PC-9 (cell line): ENCODE data around the gene ARHGEF6. TPM values are rescaled to one million over a fixed set of nuclear protein-coding genes. Genes with fewer than 3 reads are reported as not detected.

Experiments
- Bru-seq: library from RNA; stranded (reverse); fragments of 400-500 nt; gene quantifications from one replicate; lab custom pipeline; 2021; lab: Mats Ljungman, UMichigan
- BruChase-seq, 2 experiments: library from RNA; stranded (reverse); fragments of 400-500 nt; gene quantifications; one replicate each; lab custom pipeline; 2021; lab: Mats Ljungman, UMichigan
- BruUV-seq: library from RNA; stranded (reverse); fragments of 400-500 nt; replicated peaks from 2 replicates; lab custom pipeline; 2021; lab: Mats Ljungman, UMichigan
- CTCF ChIA-PET: fragments of 300-600 bp; sonication (Branson Sonifier 250); formaldehyde crosslinking; loops from one replicate; lab custom pipeline; 2022; ENCODE audit warnings: antibody characterized with exemption; lab: Charles Lee
- POLR2A ChIA-PET: fragments of 300-600 bp; sonication (Branson Sonifier 250); formaldehyde crosslinking; loops from one replicate; lab custom pipeline; 2022; ENCODE audit warnings: antibody characterized with exemption; ENCODE audit not compliant: unreplicated experiment; lab: Charles Lee
- DNase-seq, 2 experiments: peaks; one replicate each; pipeline versions ENCODE4 v3.0.0 to v3.0.0-alpha.2; 2015 to 2022; ENCODE audit warnings: mixed read lengths in 1 of 2
- H2AFZ ChIP-seq: fragments of 200-600 bp; sonication (generic); 2 replicates; pipeline ENCODE4 v1.8.1; 2017; ENCODE audit warnings: antibody characterized with exemption
- H3F3A ChIP-seq: fragments of 200-600 bp; sonication (generic); 2 replicates; pipeline ENCODE4 v1.8.1; 2017; ENCODE audit warnings: antibody characterized with exemption, mild to moderate bottlenecking, low read depth; ENCODE audit not compliant: insufficient read depth
- H3K27ac ChIP-seq: fragments of 200-600 bp; sonication (generic); 2 replicates; pipeline ENCODE4 v1.6.1; 2016; ENCODE audit warnings: mixed run types
- H3K27me3 ChIP-seq: fragments of 200-600 bp; sonication (generic); 2 replicates; pipeline ENCODE4 v1.6.1; 2016; ENCODE audit warnings: low read depth, mixed run types; ENCODE audit not compliant: insufficient read depth
- H3K36me3 ChIP-seq: fragments of 200-600 bp; sonication (generic); 2 replicates; pipeline ENCODE4 v1.6.1; 2016; ENCODE audit warnings: low read depth, mixed run types
- H3K4me1 ChIP-seq: fragments of 200-600 bp; sonication (generic); replicated peaks from 2 replicates; pipeline ENCODE4 v1.6.1; 2016; ENCODE audit warnings: mixed run types; ENCODE audit not compliant: insufficient read depth
- H3K4me2 ChIP-seq: fragments of 200-600 bp; sonication (generic); 2 replicates; pipeline ENCODE4 v1.6.1; 2017; ENCODE audit warnings: mixed run types
- H3K4me3 ChIP-seq: fragments of 200-600 bp; sonication (generic); 2 replicates; pipeline ENCODE4 v1.6.1; 2016; ENCODE audit warnings: mixed run types
- H3K79me2 ChIP-seq: fragments of 200-600 bp; sonication (generic); 2 replicates; pipeline ENCODE4 v1.6.1; 2017; ENCODE audit warnings: low read depth, mixed run types
- H3K9me2 ChIP-seq: fragments of 200-600 bp; sonication (generic); 2 replicates; pipeline ENCODE4 v1.8.1; 2017; ENCODE audit warnings: mild to moderate bottlenecking; ENCODE audit not compliant: insufficient read depth
- H3K9me3 ChIP-seq: fragments of 200-600 bp; sonication (generic); 2 replicates; pipeline ENCODE4 v1.8.1; 2016; ENCODE audit warnings: low read depth; ENCODE audit not compliant: insufficient read depth
- H4K20me1 ChIP-seq: fragments of 200-600 bp; sonication (generic); 2 replicates; pipeline ENCODE4 v1.8.1; 2017; ENCODE audit not compliant: insufficient read depth
- CTCF ChIP-seq: fragments of 200-600 bp; sonication (generic); conservative IDR thresholded peaks from 2 replicates; pipeline ENCODE4 v1.6.1; 2017; ENCODE audit warnings: mixed run types, antibody characterized with exemption, mild to moderate bottlenecking, moderate library complexity
- EZH2 ChIP-seq: fragments of 200-600 bp; sonication (generic); IDR thresholded peaks from 2 replicates; pipeline ENCODE4 v1.8.0; 2017; ENCODE audit warnings: antibody characterized with exemption, low read depth
- intact Hi-C: fragments of 100-400 bp; cut with micrococcal nuclease; formaldehyde crosslinking; loops from one replicate; pipeline ENCODE4 v1.10.0; 2022; ENCODE audit not compliant: unreplicated experiment
- long read RNA-seq: library from polyadenylated mRNA; stranded (forward); transcript quantifications from one replicate; pipeline ENCODE4 v2.0.0, GENCODE V29; 2022
- total RNA-seq: library from RNA; stranded (reverse); gene quantifications from 2 replicates; pipeline ENCODE4 v1.2.3, GENCODE V29; 2021

ARHGEF6 gene, protein sequence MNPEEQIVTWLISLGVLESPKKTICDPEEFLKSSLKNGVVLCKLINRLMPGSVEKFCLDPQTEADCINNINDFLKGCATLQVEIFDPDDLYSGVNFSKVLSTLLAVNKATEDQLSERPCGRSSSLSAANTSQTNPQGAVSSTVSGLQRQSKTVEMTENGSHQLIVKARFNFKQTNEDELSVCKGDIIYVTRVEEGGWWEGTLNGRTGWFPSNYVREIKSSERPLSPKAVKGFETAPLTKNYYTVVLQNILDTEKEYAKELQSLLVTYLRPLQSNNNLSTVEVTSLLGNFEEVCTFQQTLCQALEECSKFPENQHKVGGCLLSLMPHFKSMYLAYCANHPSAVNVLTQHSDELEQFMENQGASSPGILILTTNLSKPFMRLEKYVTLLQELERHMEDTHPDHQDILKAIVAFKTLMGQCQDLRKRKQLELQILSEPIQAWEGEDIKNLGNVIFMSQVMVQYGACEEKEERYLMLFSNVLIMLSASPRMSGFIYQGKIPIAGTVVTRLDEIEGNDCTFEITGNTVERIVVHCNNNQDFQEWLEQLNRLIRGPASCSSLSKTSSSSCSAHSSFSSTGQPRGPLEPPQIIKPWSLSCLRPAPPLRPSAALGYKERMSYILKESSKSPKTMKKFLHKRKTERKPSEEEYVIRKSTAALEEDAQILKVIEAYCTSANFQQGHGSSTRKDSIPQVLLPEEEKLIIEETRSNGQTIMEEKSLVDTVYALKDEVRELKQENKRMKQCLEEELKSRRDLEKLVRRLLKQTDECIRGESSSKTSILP
- total RNA-seq (0.08 and 0.09 TPM in 2 replicates), Bru-seq, nascent RNA (percentile 9 among the genes with signal in this experiment), BruChase-seq, experiment 1, labeled RNA remaining after a 2-hour chase (percentile 19 among the genes with signal in this experiment), BruChase-seq, experiment 2, labeled RNA remaining after a 6-hour chase (percentile 7 among the genes with signal in this experiment)
- long read RNA-seq, result 0 reads

GRCh38 chrX:136780763-136781162, at the start of gene ARHGEF6:
Gene ARHGEF6 (minus strand): TSS chrX:136780932. CDS start chrX:136780882, 50 bp downstream.
- H3K4me2 ChIP-seq, result no peak within 1 kb of the TSS
- no peak for TF ChIP-seq CTCF
- no peak for TF ChIP-seq EZH2
- H3F3A ChIP-seq, result peaks cover 13% of the 10 kb centered on the region; the same call in 1 of the 2 replicates
- no peak within 1 kb of the TSS for H2AFZ ChIP-seq
- no peaks in the 10 kb centered on the region for H4K20me1 ChIP-seq
- BruUV-seq, result no TSS peak
- H3K27ac ChIP-seq, result no peak within 1 kb of the TSS
- DNase-seq, result no peak
- ChIA-PET POLR2A (no interaction called here), CTCF (no interaction called here)
- intact Hi-C loops, result no loop called here
- no peaks in the 10 kb centered on the region; the same call in 1 of the 2 replicates for H3K9me3 ChIP-seq
- H3K9me2 ChIP-seq, result no peaks in the 10 kb centered on the region
- no peaks in the 10 kb centered on the region for H3K27me3 ChIP-seq
- H3K4me3 ChIP-seq, result no peak within 1 kb of the TSS
- H3K4me1 ChIP-seq, result peaks cover 39% of the 10 kb centered on the region
- H3K36me3 ChIP-seq, result no peaks in the 10 kb centered on the region
- no peaks in the 10 kb centered on the region for H3K79me2 ChIP-seq

DNA sequence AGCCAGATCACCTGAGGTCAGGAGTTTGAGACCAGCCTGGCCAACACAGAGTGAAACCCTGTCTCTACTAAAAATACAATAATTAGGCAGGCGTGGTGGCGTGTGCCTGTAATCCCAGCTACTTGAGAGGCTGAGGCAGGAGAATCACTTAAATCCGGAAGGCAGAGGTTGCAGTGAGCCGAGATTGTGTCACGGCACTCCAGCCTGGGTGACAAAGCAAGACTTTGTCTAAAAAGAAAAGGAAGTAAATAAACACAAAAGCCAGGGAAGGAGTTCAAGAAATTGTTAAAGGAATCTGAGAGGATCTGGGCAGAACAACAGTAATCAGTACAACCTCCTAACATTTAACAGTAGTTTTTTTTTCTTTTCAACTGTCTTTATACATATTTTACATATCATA, 48.7 kb upstream of the ARHGEF6 start:
- Histone ChIP-seq H3K4me1 (no peaks in the 10 kb centered on the region), H3K4me3 (no peak overlapping the region), H3F3A (no peaks in the 10 kb centered on the region), H3K4me2 (no peak overlapping the region), H3K27me3 (no peaks in the 10 kb centered on the region), H2AFZ (no peak overlapping the region), H3K9me3 (no peaks in the 10 kb centered on the region), H3K79me2 (no peaks in the 10 kb centered on the region), H3K27ac (no peak overlapping the region), H4K20me1 (no peaks in the 10 kb centered on the region), H3K9me2 (no peaks in the 10 kb centered on the region), H3K36me3 (no peaks in the 10 kb centered on the region)
- BruUV-seq, result no TSS peak
- intact Hi-C loops, result no loop called here
- POLR2A ChIA-PET, result no interaction called here
- CTCF ChIA-PET, result no interaction called here
- TF ChIP-seq CTCF (no peak), EZH2 (no peak)
- DNase-seq, result no peak

DNA sequence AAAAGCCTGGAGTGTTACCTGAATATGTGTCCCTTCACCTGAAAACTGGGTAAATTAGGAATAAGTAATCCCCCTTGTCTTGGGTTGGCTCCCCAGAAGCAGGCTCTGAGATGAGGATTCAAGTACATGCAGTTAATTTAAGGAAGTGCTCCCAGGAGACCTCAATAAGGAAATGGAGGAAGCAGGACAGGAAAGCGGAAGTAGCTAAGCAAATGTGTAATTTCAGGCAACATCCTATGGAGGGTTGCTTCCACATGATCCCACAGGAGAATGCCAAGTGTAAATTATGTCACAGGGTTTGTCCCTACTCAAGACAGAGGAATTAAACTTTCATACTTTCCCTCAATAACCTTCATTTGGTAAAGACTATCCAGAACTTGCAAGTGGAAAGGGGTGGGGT, 48.1 kb upstream of the ARHGEF6 start:
- no peak overlapping the region for H3K4me2 ChIP-seq
- no peaks in the 10 kb centered on the region for H4K20me1 ChIP-seq
- H3K9me2 ChIP-seq, result no peaks in the 10 kb centered on the region
- H3K4me3 ChIP-seq, result no peak overlapping the region
- H3F3A ChIP-seq, result no peaks in the 10 kb centered on the region
- intact Hi-C loops, result no loop called here
- BruUV-seq, result no TSS peak
- no peak overlapping the region for H2AFZ ChIP-seq
- H3K4me1 ChIP-seq, result no peaks in the 10 kb centered on the region
- CTCF ChIA-PET, result no interaction called here
- no peaks in the 10 kb centered on the region for H3K27me3 ChIP-seq
- no peaks in the 10 kb centered on the region for H3K79me2 ChIP-seq
- no peaks in the 10 kb centered on the region for H3K9me3 ChIP-seq
- no peaks in the 10 kb centered on the region for H3K36me3 ChIP-seq
- no peak for DNase-seq
- no peak overlapping the region for H3K27ac ChIP-seq
- POLR2A ChIA-PET, result no interaction called here
- no peak for TF ChIP-seq EZH2
- no peak for TF ChIP-seq CTCF
